Prostate gland (tissue), 2 donors: ENCODE measurements around the gene SNX17. TPM values are rescaled to one million over a fixed set of nuclear protein-coding genes. Genes with fewer than 3 reads are reported as not detected.

Experiments
- DNase-seq: peaks from one replicate; pipeline ENCODE4 v3.0.0-alpha.2; 2019; ENCODE audit warnings: low spot score
- H3K27ac ChIP-seq, 2 donors: fragments of 200-600 bp; sonication (generic); 2 replicates each; pipeline ENCODE4 v1.5.1; 2017 to 2019
- H3K27me3 ChIP-seq: fragments of 200-600 bp; sonication (generic); replicated peaks from 2 replicates; pipeline ENCODE4 v1.5.1; 2019; ENCODE audit not compliant: insufficient read depth
- H3K36me3 ChIP-seq, 2 donors: fragments of 200-600 bp; sonication (generic); 1 replicate in 1 of 2; 2 replicates in 1 of 2; pipeline versions ENCODE4 v1.5.1 to v1.8.1; 2017 to 2019
- H3K4me1 ChIP-seq: fragments of 200-600 bp; sonication (generic); replicated peaks from 2 replicates; pipeline ENCODE4 v1.5.1; 2019
- H3K4me3 ChIP-seq, 2 donors: fragments of 200-600 bp; sonication (generic); 2 replicates each; pipeline ENCODE4 v1.5.1; 2017 to 2019
- H3K9me3 ChIP-seq: fragments of 200-600 bp; sonication (generic); 2 replicates; pipeline ENCODE4 v1.5.1; 2017
- POLR2A ChIP-seq: fragments of 450-650 bp; IDR thresholded peaks from one replicate; pipeline ENCODE4 v1.6.1; 2016; ENCODE audit warnings: antibody characterized with exemption, mild to moderate bottlenecking
- POLR2AphosphoS5 ChIP-seq: sonication (generic); formaldehyde crosslinking; IDR thresholded peaks from one replicate; pipeline ENCODE4 v1.6.1; 2017; ENCODE audit warnings: antibody characterized with exemption
- WGBS: methylation state at CpG from one replicate; pipeline ENCODE4 v1.1.5; 2018; 5-methylcytosine and 5-hydroxymethylcytosine counted together
- intact Hi-C: fragments of 100-400 bp; cut with DNase I; formaldehyde crosslinking; loops from one replicate; pipeline ENCODE4 v1.14.2; 2022
- total RNA-seq, 2 donors: library from RNA; depleted of rRNA; stranded (reverse); fragments of >200 nt; gene quantifications; one replicate each; pipeline ENCODE4 v1.1.0, GENCODE V29; 2016
- TF ChIP-seq, protein P1 (sequence below), 4 experiments: fragments of 200-600 bp in 2 of 4; fragments of 450-650 bp in 2 of 4; sonication (generic) in 2 of 4; IDR thresholded peaks; 1 replicate in 3 of 4; 2 replicates in 1 of 4; pipeline ENCODE4 v1.5.1; 2016 to 2019; ENCODE audit warnings: antibody characterized with exemption in 4 of 4, mild to moderate bottlenecking in 2 of 4, moderate library complexity in 2 of 4

SNX17 gene, protein sequence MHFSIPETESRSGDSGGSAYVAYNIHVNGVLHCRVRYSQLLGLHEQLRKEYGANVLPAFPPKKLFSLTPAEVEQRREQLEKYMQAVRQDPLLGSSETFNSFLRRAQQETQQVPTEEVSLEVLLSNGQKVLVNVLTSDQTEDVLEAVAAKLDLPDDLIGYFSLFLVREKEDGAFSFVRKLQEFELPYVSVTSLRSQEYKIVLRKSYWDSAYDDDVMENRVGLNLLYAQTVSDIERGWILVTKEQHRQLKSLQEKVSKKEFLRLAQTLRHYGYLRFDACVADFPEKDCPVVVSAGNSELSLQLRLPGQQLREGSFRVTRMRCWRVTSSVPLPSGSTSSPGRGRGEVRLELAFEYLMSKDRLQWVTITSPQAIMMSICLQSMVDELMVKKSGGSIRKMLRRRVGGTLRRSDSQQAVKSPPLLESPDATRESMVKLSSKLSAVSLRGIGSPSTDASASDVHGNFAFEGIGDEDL
- 100 to 1,000 TPM; 127 to 134 TPM for total RNA-seq

DNA sequence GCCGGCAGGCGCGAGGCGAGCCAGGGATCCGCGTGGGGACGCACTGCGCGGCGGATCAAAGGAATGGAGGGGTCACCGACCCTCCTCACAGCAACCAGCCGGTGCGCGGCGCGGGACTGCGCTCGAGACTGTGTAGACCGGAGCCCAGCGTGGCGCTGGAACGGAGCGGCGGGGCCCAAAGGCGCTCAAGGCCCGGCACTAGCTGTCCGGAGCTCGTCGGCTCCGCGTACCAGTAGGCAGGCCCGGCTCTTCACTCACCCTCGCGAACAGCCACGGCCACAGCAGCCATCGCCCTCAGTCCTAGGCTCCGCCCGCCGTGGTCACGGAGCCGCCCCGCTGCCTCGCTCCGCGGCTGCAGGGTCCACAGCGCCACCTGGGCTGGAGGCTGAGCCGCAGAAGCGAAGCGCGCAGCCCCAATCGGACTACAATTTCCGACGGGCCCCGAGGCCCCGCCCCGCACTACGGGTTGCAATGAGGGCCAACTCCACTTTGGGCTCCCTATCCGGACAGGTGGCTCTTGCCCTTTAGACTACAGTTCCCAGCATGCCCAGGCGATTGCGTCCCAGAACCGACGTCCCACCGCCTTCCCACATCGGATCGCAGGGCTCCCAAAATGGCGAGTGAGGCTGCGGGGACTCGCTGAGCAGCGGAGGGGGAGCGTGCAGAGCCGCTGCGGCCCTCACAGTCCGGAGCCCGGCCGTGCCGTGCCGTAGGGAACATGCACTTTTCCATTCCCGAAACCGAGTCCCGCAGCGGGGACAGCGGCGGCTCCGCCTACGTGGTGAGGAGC is at the start of gene SNX17, which contains the start of gene EIF2B4:
Gene SNX17, plus strand, starts transcription at position 591 of the 790 bp plus-strand sequence. Its CDS starts 128 bp downstream, at position 719.
Gene EIF2B4, minus strand, starts transcription at position 313 of the 790 bp plus-strand sequence. Its CDS starts 24 bp downstream, at position 289.
- intact Hi-C loops, result loop anchor here (10.0 kb wide), 1 partner anchor 155 kb away; the partner anchor contains the start of genes ATRAID, CAD and SLC5A6
- no peaks in the 10 kb centered on the region for H3K9me3 ChIP-seq
- peak; percentile 99 for DNase-seq
- TF ChIP-seq, protein P1, sequence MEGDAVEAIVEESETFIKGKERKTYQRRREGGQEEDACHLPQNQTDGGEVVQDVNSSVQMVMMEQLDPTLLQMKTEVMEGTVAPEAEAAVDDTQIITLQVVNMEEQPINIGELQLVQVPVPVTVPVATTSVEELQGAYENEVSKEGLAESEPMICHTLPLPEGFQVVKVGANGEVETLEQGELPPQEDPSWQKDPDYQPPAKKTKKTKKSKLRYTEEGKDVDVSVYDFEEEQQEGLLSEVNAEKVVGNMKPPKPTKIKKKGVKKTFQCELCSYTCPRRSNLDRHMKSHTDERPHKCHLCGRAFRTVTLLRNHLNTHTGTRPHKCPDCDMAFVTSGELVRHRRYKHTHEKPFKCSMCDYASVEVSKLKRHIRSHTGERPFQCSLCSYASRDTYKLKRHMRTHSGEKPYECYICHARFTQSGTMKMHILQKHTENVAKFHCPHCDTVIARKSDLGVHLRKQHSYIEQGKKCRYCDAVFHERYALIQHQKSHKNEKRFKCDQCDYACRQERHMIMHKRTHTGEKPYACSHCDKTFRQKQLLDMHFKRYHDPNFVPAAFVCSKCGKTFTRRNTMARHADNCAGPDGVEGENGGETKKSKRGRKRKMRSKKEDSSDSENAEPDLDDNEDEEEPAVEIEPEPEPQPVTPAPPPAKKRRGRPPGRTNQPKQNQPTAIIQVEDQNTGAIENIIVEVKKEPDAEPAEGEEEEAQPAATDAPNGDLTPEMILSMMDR (IDR thresholded peaks at IDR 0.05), result peak; percentile 54 to 94 (median 80)
- TF ChIP-seq POLR2AphosphoS5, result peak; percentile 99
- peak; percentile 60 for TF ChIP-seq POLR2A
- H3K4me3 ChIP-seq, result peak within 1 kb of the TSS; percentile 71 to 82
- WGBS, result under 1% methylated on average over 80 of the region's 85 CpGs
- H3K4me1 ChIP-seq, result peaks cover 19% of the 10 kb centered on the region
- H3K27ac ChIP-seq, result peak within 1 kb of the TSS; percentile 83 to 91
- no peaks in the 10 kb centered on the region for H3K27me3 ChIP-seq
- H3K36me3 ChIP-seq, result peaks cover 15 to 27% of the 10 kb centered on the region in 2 donors

DNA sequence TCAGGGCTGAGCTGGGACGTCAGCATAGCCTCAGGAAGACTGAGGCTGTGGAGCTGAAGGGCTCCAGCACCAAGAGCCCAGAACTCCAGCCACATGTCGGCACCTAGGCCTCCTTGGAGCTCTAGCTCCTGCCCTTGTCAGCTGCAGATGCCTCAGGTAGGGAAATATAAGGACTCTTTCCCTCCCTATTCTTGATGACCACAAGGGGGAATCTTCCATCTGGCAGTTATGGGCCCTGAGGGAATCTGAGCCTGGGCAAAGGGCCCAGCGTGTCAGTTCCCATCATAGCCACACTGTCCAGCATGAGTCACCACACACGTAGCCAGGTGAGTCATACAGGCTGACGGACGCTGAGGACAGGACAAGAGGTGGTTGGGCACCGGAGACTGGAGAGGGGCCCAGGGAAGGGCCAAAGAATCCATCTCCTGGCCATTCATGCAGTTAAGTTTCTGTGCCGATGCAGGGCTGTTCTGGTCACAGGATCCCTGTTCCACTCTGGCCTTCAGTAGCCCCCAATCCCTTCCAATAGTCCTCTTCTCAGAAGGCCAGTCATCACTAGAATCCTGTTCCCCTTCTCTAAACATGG is 49.4 kb upstream of the SNX17 start:
- Histone ChIP-seq H3K36me3 (no peaks in the 10 kb centered on the region), H3K9me3 (no peaks in the 10 kb centered on the region), H3K4me3 (no peak overlapping the region), H3K27me3 (no peaks in the 10 kb centered on the region), H3K4me1 (peaks cover 10% of the 10 kb centered on the region), H3K27ac (peak overlapping the region; percentile 17 to 71)
- DNase-seq, result peak; percentile 80
- TF ChIP-seq POLR2AphosphoS5 (peak; percentile 95), POLR2A (peak; percentile 62)
- TF ChIP-seq, protein P1 (IDR thresholded peaks at IDR 0.05), result peak; percentile 22 to 71 (median 50)
- WGBS, result 36% methylated on average over 8 of the region's 8 CpGs
- intact Hi-C loops, result loop anchor here (5.0 kb wide), 1 partner anchor 36 kb away; the partner anchor contains the start of gene GTF3C2

DNA sequence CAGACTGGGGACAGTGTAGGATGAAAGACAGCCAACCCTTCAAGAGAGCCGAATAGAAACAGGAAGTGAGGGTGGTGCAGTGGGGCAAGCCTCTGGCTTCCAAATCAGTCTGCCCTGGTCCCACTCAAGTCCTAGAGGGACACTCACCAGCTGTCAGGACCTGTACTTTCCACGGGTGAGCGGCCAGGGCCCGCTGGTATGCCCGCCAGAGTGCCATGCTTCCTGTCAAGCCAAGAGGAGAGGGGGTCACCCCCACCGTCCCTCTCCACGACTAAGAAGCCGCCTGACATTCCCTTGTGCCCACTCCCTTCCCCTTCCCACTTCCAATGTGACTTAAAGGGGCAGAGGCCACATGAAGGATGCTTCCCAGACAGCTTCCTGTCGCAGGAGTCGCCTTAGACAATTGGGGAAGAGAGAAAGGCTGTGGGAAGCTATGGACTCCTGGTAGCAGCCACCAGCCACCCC is 48.1 kb upstream of the SNX17 start:
- peaks cover 3 to 4% of the 10 kb centered on the region in 2 donors for H3K36me3 ChIP-seq
- H3K4me3 ChIP-seq, result peak overlapping the region; percentile 61 to 64
- H3K27ac ChIP-seq, result peak overlapping the region; percentile 87 to 92
- TF ChIP-seq POLR2AphosphoS5 (no peak), POLR2A (no peak)
- TF ChIP-seq, protein P1 (IDR thresholded peaks at IDR 0.05), result no peak
- H3K4me1 ChIP-seq, result peaks cover 10% of the 10 kb centered on the region
- DNase-seq, result no peak
- 6% methylated on average over 10 of the region's 10 CpGs for WGBS
- no peaks in the 10 kb centered on the region for H3K9me3 ChIP-seq
- intact Hi-C loops, result loop anchor here (5.0 kb wide), 1 partner anchor 35 kb away; the partner anchor contains the start of gene GTF3C2
- no peaks in the 10 kb centered on the region for H3K27me3 ChIP-seq

- Histone ChIP-seq H3K27ac (peak within 1 kb of the TSS; percentile 87 to 92), H3K27me3 (no peaks in the 10 kb centered on the region), H3K4me1 (peaks cover 10% of the 10 kb centered on the region), H3K36me3 (peaks cover 3 to 4% of the 10 kb centered on the region in 2 donors), H3K4me3 (peak within 1 kb of the TSS; percentile 61 to 64), H3K9me3 (no peaks in the 10 kb centered on the region)
- WGBS, result under 1% methylated on average over 36 of the region's 39 CpGs
- peak; percentile 92 for DNase-seq
- intact Hi-C loops, result loop anchor here (5.0 kb wide), 1 partner anchor 34 kb away; the partner anchor contains the start of gene GTF3C2
- TF ChIP-seq, protein P1 (IDR thresholded peaks at IDR 0.05), result no peak
- TF ChIP-seq POLR2AphosphoS5, result peak; percentile 98
- peak; percentile 84 for TF ChIP-seq POLR2A
These were observed 47.4 kb upstream of the SNX17 start, which contains the start of gene MPV17 for GRCh38 chr2:27322766-27323595. Gene MPV17, minus strand, starts transcription at chr2:27323097. Its CDS starts 580 bp downstream, at chr2:27322517.
